Effector memory CD4-positive, alpha-beta T cell (primary cell): ENCODE measurements around the gene EPAS1.

Source experiments
- DNase-seq, 3 donors: peaks; one replicate each; pipeline ENCODE4 v3.0.0-alpha.2; 2020
- H3K27ac ChIP-seq: 2 replicates; pipeline ENCODE4 v1.7.0; 2013; ENCODE audit warnings: mild to moderate bottlenecking, low read length, moderate library complexity; ENCODE audit not compliant: insufficient read depth, poor library complexity, severe bottlenecking
- H3K27me3 ChIP-seq: replicated peaks from 2 replicates; pipeline ENCODE4 v1.7.0; 2013; ENCODE audit warnings: mild to moderate bottlenecking, low read length; ENCODE audit not compliant: insufficient read depth, control insufficient read depth, poor library complexity, severe bottlenecking
- H3K36me3 ChIP-seq: 2 replicates; pipeline ENCODE4 v1.7.0; 2013; ENCODE audit warnings: mild to moderate bottlenecking, low read length, moderate library complexity; ENCODE audit not compliant: control insufficient read depth, insufficient read depth
- H3K4me1 ChIP-seq: 2 replicates; pipeline ENCODE4 v1.7.0; 2013; ENCODE audit warnings: low read length, mild to moderate bottlenecking; ENCODE audit not compliant: control insufficient read depth, insufficient read depth, poor library complexity, severe bottlenecking
- H3K4me3 ChIP-seq: 2 replicates; pipeline ENCODE4 v1.7.0; 2013; ENCODE audit warnings: low read length, low read depth, mild to moderate bottlenecking; ENCODE audit not compliant: insufficient read depth, poor library complexity, severe bottlenecking
- H3K9me3 ChIP-seq: 2 replicates; pipeline ENCODE4 v1.7.0; 2013; ENCODE audit warnings: mild to moderate bottlenecking, low read length, moderate library complexity; ENCODE audit not compliant: control insufficient read depth

EPAS1 gene

DNA sequence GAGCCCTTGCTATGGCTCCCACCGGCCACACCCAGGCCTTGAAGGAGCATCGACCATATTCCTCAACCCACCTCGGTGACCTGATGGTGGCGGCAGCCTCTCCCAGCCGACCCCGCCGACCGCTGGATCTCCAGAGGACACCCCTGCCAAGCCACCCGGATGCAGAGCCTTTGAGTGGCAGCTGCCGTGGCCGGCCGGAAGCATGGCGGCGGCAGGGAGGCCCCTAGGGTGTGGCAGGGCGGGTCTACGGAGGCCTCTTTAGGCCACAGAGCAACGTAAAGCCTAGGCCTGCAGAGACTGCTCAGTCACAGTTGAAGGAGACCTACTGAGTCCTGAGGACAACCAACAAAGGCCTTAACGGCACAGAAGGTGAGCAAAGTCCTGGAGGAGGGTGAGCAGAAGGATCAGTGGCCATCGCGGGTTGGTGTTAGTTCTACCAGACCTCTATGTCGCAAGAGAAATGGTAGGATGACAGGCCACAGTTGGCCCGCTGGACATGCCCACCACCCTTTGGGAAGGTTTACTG is 131.8 kb downstream of the EPAS1 start:
- no peaks in the 10 kb centered on the region for H3K36me3 ChIP-seq
- H3K9me3 ChIP-seq, result no peaks in the 10 kb centered on the region
- no peak for DNase-seq
- H3K4me3 ChIP-seq, result no peak overlapping the region
- H3K27ac ChIP-seq, result no peak overlapping the region
- H3K27me3 ChIP-seq, result no peaks in the 10 kb centered on the region
- peaks cover 6% of the 10 kb centered on the region for H3K4me1 ChIP-seq

GRCh38 chr2:46430413-46430812 is 133.2 kb downstream of the EPAS1 start:
- Histone ChIP-seq H3K9me3 (no peaks in the 10 kb centered on the region), H3K27me3 (no peaks in the 10 kb centered on the region), H3K36me3 (no peaks in the 10 kb centered on the region), H3K4me3 (no peak overlapping the region), H3K27ac (no peak overlapping the region), H3K4me1 (peaks cover 6% of the 10 kb centered on the region)
- DNase-seq, result no peak

DNA sequence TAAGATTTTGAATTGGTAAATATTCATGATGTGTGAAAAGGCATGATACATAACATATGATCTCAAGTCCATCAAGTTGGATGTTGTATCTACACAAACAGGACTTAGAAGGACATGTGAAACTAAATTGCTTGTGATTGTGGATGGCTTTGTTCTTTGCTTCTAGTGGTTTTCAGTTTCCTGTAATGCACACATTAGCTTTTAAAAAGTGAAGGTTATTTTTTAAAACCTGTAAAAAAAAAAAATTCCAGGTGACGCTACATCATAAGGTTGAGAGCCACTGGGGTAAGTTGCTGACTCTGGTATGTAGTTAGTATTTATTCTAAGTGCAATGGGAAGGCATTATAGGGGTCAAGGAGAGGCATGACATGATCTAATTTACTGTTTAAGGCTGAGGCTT is 133.8 kb downstream of the EPAS1 start:
- DNase-seq, result no peak
- Histone ChIP-seq H3K27me3 (no peaks in the 10 kb centered on the region), H3K9me3 (no peaks in the 10 kb centered on the region), H3K27ac (no peak overlapping the region), H3K4me3 (no peak overlapping the region), H3K36me3 (no peaks in the 10 kb centered on the region), H3K4me1 (peaks cover 6% of the 10 kb centered on the region)

- H3K4me3 ChIP-seq, result no peak overlapping the region
- no peaks in the 10 kb centered on the region for H3K36me3 ChIP-seq
- no peak overlapping the region for H3K27ac ChIP-seq
- H3K27me3 ChIP-seq, result no peaks in the 10 kb centered on the region
- H3K9me3 ChIP-seq, result no peaks in the 10 kb centered on the region
- peaks cover 6% of the 10 kb centered on the region for H3K4me1 ChIP-seq
- DNase-seq, result no peak
Observed at GRCh38 chr2:46431481-46432235, 134.5 kb downstream of the EPAS1 start.

- Histone ChIP-seq H3K36me3 (no peaks in the 10 kb centered on the region), H3K27me3 (no peaks in the 10 kb centered on the region), H3K4me3 (no peak overlapping the region), H3K9me3 (no peaks in the 10 kb centered on the region), H3K4me1 (peaks cover 11% of the 10 kb centered on the region), H3K27ac (no peak overlapping the region)
- DNase-seq, result no peak
Observed at GRCh38 chr2:46434851-46435273, 137.7 kb downstream of the EPAS1 start.

DNA sequence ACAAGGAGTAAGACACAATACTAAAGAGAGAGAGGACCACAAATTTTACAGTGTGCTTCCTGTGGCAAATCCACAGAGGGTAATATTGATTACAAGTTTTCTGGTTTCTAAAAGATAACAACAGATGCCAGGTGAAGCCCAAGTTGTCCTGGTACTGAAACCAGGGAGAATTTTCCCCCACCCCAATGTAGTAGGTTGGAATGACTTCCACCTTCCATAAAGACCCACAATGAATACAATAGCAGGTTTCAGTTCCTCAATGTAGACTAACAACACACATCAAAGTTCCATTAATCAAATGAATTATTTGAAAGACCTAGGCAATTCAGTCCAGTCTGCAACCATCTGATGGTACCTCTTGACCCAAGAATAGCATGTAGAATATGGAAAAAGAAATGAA is 138.1 kb downstream of the EPAS1 start:
- no peak overlapping the region for H3K4me3 ChIP-seq
- no peaks in the 10 kb centered on the region for H3K36me3 ChIP-seq
- DNase-seq, result no peak
- no peaks in the 10 kb centered on the region for H3K27me3 ChIP-seq
- H3K9me3 ChIP-seq, result no peaks in the 10 kb centered on the region
- peaks cover 16% of the 10 kb centered on the region for H3K4me1 ChIP-seq
- H3K27ac ChIP-seq, result no peak overlapping the region

DNA sequence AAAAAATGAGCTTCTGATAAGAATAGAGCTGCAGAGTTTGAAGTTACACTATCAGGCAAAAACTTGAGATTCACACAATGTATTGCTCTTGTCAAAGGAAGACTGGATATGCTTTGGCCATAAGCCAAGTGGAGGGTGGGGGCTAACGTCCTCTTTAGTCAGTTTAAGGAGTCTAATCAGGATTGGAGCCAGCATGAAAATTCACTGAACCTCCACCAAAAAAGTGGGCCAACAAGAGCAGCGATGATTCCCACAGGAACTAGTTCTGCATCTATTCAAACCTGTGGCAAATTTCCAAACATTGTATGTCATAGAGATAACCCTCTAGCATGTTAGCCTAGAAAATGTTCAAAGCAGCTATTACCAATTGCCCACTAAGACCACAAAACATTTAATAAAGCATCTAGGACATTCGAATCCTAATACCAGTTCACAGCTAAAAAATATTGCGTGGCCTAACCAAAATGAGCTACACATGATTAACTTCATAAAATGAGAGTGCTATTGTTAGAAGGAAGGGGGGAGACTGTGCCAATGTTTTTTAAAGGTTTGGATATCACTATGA is 138.7 kb downstream of the EPAS1 start:
- DNase-seq, result no peak
- H3K4me1 ChIP-seq, result peaks cover 21% of the 10 kb centered on the region
- no peaks in the 10 kb centered on the region for H3K9me3 ChIP-seq
- no peaks in the 10 kb centered on the region for H3K27me3 ChIP-seq
- H3K4me3 ChIP-seq, result no peak overlapping the region
- no peaks in the 10 kb centered on the region for H3K36me3 ChIP-seq
- H3K27ac ChIP-seq, result no peak overlapping the region
